ENCODE data around the gene NLN. TPM values are rescaled to one million over a fixed set of nuclear protein-coding genes. Genes with fewer than 3 reads are reported as not detected.

The NLN gene
- total and polyA plus RNA-seq, 2 donors (not counting 1 experiment from before 2014, with no cell fraction given), result 1.7 to 6.8 TPM

DNA sequence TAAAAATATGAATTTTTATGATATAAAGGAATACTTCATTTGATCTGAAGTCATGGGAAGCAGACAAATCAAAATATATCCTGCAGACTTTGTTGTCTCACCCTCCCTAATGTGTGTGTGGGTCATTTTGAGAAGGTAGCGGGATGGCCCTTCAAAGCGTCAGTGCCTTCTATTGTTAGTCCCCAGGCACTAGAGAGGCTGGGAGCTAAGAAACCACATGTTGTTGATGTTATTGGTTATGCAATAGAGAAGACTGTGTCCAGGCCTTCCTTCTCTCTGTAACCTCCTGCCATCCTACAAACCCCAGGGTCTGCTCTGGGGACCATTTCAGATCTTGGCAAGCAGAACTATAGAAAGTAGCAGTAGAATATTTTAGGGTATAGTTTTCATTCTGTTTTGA lies 94.7 kb downstream of the NLN start:
- Histone ChIP-seq H3K27me3 (replicated peaks in 1 of 4; ENCODE audit: control extremely low read depth in 1 of 4, control insufficient read depth in 3 of 4, insufficient read depth in 4 of 4, low read length in 3 of 4) (no peaks in the 10 kb centered on the region), H4K20me1 (ENCODE audit: control insufficient read depth, insufficient read depth, low read length, poor library complexity, severe bottlenecking) (no peaks in the 10 kb centered on the region), H3K9me3 (ENCODE audit: control extremely low read depth in 1 of 3, control insufficient read depth in 2 of 3, insufficient read depth in 1 of 3, low read length in 2 of 3) (no peaks in the 10 kb centered on the region), H3K4me1 (ENCODE audit: control insufficient read depth in 2 of 2, insufficient read depth in 2 of 2, low read length in 2 of 2) (peaks cover 6 to 8% of the 10 kb centered on the region in 2 donors), H3K4me3 (ENCODE audit: control extremely low read depth in 1 of 5, extremely low read depth in 1 of 5, insufficient read depth in 1 of 5, low read depth in 2 of 5, low read length in 4 of 5) (no peak overlapping the region), H3K27ac (ENCODE audit: low read length in 2 of 2) (no peak overlapping the region), H3K4me2 (replicated peaks; ENCODE audit: low read depth, low read length, poor library complexity, severe bottlenecking) (no peak overlapping the region), H3K9ac (ENCODE audit: low read length) (no peak overlapping the region), H2AFZ (ENCODE audit: insufficient read depth, low read depth, low read length, poor library complexity, severe bottlenecking) (no peak overlapping the region), H3K36me3 (replicated peaks in 1 of 2; ENCODE audit: control extremely low read depth in 1 of 2, control insufficient read depth in 1 of 2, extremely low read depth in 1 of 2, insufficient read depth in 2 of 2, low read length in 1 of 2) (no peaks in the 10 kb centered on the region), H3K79me2 (ENCODE audit: control insufficient read depth, insufficient read depth, low read length) (no peaks in the 10 kb centered on the region)
- ATAC-seq (ENCODE audit: low read depth) (no peak), DNase-seq (no peak)
- Mint-ChIP-seq H3K9me3 (ENCODE audit: insufficient read depth) (no peaks in the 10 kb centered on the region), H3K27me3 (no peaks in the 10 kb centered on the region), H3K4me1 (peaks cover 8% of the 10 kb centered on the region), H3K4me3 (no peak overlapping the region), H3K27ac (no peak overlapping the region)
- CTCF ChIA-PET, result no interaction called here
- intact Hi-C loops (cut with micrococcal nuclease), result no loop called here
- TF ChIP-seq, protein P1, sequence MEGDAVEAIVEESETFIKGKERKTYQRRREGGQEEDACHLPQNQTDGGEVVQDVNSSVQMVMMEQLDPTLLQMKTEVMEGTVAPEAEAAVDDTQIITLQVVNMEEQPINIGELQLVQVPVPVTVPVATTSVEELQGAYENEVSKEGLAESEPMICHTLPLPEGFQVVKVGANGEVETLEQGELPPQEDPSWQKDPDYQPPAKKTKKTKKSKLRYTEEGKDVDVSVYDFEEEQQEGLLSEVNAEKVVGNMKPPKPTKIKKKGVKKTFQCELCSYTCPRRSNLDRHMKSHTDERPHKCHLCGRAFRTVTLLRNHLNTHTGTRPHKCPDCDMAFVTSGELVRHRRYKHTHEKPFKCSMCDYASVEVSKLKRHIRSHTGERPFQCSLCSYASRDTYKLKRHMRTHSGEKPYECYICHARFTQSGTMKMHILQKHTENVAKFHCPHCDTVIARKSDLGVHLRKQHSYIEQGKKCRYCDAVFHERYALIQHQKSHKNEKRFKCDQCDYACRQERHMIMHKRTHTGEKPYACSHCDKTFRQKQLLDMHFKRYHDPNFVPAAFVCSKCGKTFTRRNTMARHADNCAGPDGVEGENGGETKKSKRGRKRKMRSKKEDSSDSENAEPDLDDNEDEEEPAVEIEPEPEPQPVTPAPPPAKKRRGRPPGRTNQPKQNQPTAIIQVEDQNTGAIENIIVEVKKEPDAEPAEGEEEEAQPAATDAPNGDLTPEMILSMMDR (IDR thresholded peaks at IDR 0.05), result no peak
- no peak for TF ChIP-seq EZH2 (IDR thresholded peaks at IDR 0.05; ENCODE audit: borderline replicate concordance, insufficient read depth, low read depth, low read length, poor library complexity, severe bottlenecking)
- WGBS (ENCODE audit: insufficient coverage), result no CpG with 5 or more reads among the region's 2 CpGs
- POLR2A ChIA-PET, result no interaction called here

DNA sequence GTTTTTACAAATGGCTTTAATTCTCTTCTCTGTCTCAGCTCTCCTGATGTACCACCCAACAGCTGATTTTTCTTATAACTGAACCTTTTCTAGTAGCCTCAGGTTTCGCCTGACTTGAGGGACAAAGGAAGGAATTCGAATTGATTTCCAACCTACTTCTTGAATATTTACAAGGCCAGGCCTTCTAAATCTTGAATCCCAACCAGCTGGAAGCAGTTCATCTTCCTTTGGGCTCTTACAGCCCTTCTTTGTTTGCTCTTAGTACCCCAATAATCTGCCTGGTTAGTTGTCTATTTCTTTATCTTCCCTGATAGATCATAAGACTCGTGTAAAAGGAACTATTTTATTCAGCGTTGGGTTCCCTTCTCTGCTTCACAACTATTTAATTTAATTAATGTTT lies 95.9 kb downstream of the NLN start:
- no peak for TF ChIP-seq EZH2 (IDR thresholded peaks at IDR 0.05; ENCODE audit: borderline replicate concordance, insufficient read depth, low read depth, low read length, poor library complexity, severe bottlenecking)
- TF ChIP-seq, protein P1 (IDR thresholded peaks at IDR 0.05), result no peak
- H3K27me3 ChIP-seq (replicated peaks in 1 of 4; ENCODE audit: control extremely low read depth in 1 of 4, control insufficient read depth in 3 of 4, insufficient read depth in 4 of 4, low read length in 3 of 4), result no peaks in the 10 kb centered on the region
- no peak overlapping the region for H3K27ac ChIP-seq (ENCODE audit: low read length in 2 of 2)
- no peak overlapping the region for H2AFZ ChIP-seq (ENCODE audit: insufficient read depth, low read depth, low read length, poor library complexity, severe bottlenecking)
- no peak overlapping the region for H3K4me2 ChIP-seq (replicated peaks; ENCODE audit: low read depth, low read length, poor library complexity, severe bottlenecking)
- H3K9me3 Mint-ChIP-seq (ENCODE audit: insufficient read depth), result no peaks in the 10 kb centered on the region
- no peak for ATAC-seq (ENCODE audit: low read depth)
- H3K36me3 ChIP-seq (replicated peaks in 1 of 2; ENCODE audit: control extremely low read depth in 1 of 2, control insufficient read depth in 1 of 2, extremely low read depth in 1 of 2, insufficient read depth in 2 of 2, low read length in 1 of 2), result no peaks in the 10 kb centered on the region
- ChIA-PET POLR2A (no interaction called here), CTCF (interaction anchor here (0.6 kb wide), 1 partner anchor 358 kb away, joined by 3 read pairs; no protein-coding TSS in a partner anchor)
- H3K4me3 Mint-ChIP-seq, result no peak overlapping the region
- intact Hi-C loops (cut with micrococcal nuclease), result no loop called here
- H3K4me1 Mint-ChIP-seq, result peaks cover 10% of the 10 kb centered on the region
- no peaks in the 10 kb centered on the region for H3K9me3 ChIP-seq (ENCODE audit: control extremely low read depth in 1 of 3, control insufficient read depth in 2 of 3, insufficient read depth in 1 of 3, low read length in 2 of 3)
- no peaks in the 10 kb centered on the region for H3K79me2 ChIP-seq (ENCODE audit: control insufficient read depth, insufficient read depth, low read length)
- no peak overlapping the region for H3K4me3 ChIP-seq (ENCODE audit: control extremely low read depth in 1 of 5, extremely low read depth in 1 of 5, insufficient read depth in 1 of 5, low read depth in 2 of 5, low read length in 4 of 5)
- no peak for DNase-seq
- H3K4me1 ChIP-seq (ENCODE audit: control insufficient read depth in 2 of 2, insufficient read depth in 2 of 2, low read length in 2 of 2), result peaks cover 12 to 13% of the 10 kb centered on the region in 2 donors
- WGBS (ENCODE audit: insufficient coverage), result 82% methylated on average over 2 of the region's 4 CpGs
- H3K9ac ChIP-seq (ENCODE audit: low read length), result no peak overlapping the region
- H3K27me3 Mint-ChIP-seq, result no peaks in the 10 kb centered on the region
- no peaks in the 10 kb centered on the region for H4K20me1 ChIP-seq (ENCODE audit: control insufficient read depth, insufficient read depth, low read length, poor library complexity, severe bottlenecking)
- no peak overlapping the region for H3K27ac Mint-ChIP-seq

Measured in B cell (primary cell).